H1 (cell line): ENCODE results near the gene NET1. TPM values are rescaled to one million over a fixed set of nuclear protein-coding genes. Genes with fewer than 3 reads are reported as not detected.

ENCODE experiments used
- ATF3 ChIP-seq: IDR thresholded peaks from 2 replicates; pipeline ENCODE4 v1.6.1; 2011; ENCODE audit warnings: low read depth, mild to moderate bottlenecking, low read length; ENCODE audit not compliant: insufficient read depth
- CHD7 ChIP-seq: fragments of 300-600 bp; sonication (generic); IDR thresholded peaks from 2 replicates; pipeline ENCODE4 v1.7.1; 2012; ENCODE audit warnings: low read length, moderate library complexity, mild to moderate bottlenecking, inconsistent platforms; ENCODE audit not compliant: insufficient replicate concordance
- GTF2F1 ChIP-seq: IDR thresholded peaks from 2 replicates; pipeline ENCODE4 v1.6.1; 2012; ENCODE audit warnings: low read depth, low read length, improper control_type of control experiment, borderline replicate concordance
- NRF1 ChIP-seq: IDR thresholded peaks from 2 replicates; pipeline ENCODE4 v1.6.1; 2011; ENCODE audit warnings: mild to moderate bottlenecking, low read depth, low read length, improper control_type of control experiment
- SP2 ChIP-seq: IDR thresholded peaks from 2 replicates; pipeline ENCODE4 v1.6.1; 2012; ENCODE audit warnings: mild to moderate bottlenecking, low read length, inconsistent platforms
- SRF ChIP-seq: IDR thresholded peaks from 2 replicates; pipeline ENCODE4 v1.6.1; 2011; ENCODE audit warnings: mild to moderate bottlenecking, low read depth, low read length, moderate library complexity
- SUZ12 ChIP-seq: fragments of 200-600 bp; sonication (generic); IDR thresholded peaks from 2 replicates; pipeline ENCODE4 v1.6.1; 2012; ENCODE audit warnings: mild to moderate bottlenecking, inconsistent platforms, low read length, moderate library complexity, mixed read lengths
- TEAD4 ChIP-seq: IDR thresholded peaks from 2 replicates; pipeline ENCODE4 v1.6.1; 2012; ENCODE audit warnings: low read depth, low read length, inconsistent platforms, mixed read lengths
- USF2 ChIP-seq: IDR thresholded peaks from 2 replicates; pipeline ENCODE4 v1.6.1; 2011; ENCODE audit warnings: low read length, improper control_type of control experiment
- polyA plus RNA-seq, 7 experiments: library from polyadenylated mRNA; depleted of rRNA in 3 of 7; stranded (reverse) in 5 of 7; unstranded in 2 of 7; fragments of >200 nt in 5 of 7; fragments of 200-250 nt in 2 of 7; gene quantifications; 1 replicate in 5 of 7; 2 replicates in 1 of 7; 4 replicates in 1 of 7; pipeline versions ENCODE4 v1.2.1 to v1.2.3, GENCODE V29; 2011 to 2013; ENCODE audit warnings: missing spikeins in 2 of 7, mixed read lengths in 2 of 7
- total RNA-seq: library from RNA; stranded (reverse); fragmentation: NEBNext Ultra II Directional; extraction: Animal tissue kit (Norgen Biotek cat#: 25700); gene quantifications from 2 replicates; pipeline ENCODE4 v1.2.1, GENCODE V29; 2021

Gene NET1
- total and polyA plus RNA-seq, 2 of the 8 experiments (the other 6 are each of a cell fraction or from before 2014, with no cell fraction given) = 21.5 to 117 TPM

- TF ChIP-seq CHD7 (no peak), USF2 (no peak), SRF (no peak), SUZ12 (no peak), SP2 (no peak), ATF3 (no peak), TEAD4 (no peak), GTF2F1 (no peak), NRF1 (no peak)
Observed at GRCh38 chr10:5457741-5458140, 45.4 kb downstream of the NET1 start (continued).
